ENCODE measurements around the gene EDIL3. TPM values are rescaled to one million over a fixed set of nuclear protein-coding genes. Genes with fewer than 3 reads are reported as not detected.

The EDIL3 gene
- total and polyA plus RNA-seq, 2 experiments from 2014 or later = 18.2 to 42.4 TPM

GRCh38 chr5:83964271-83964670 is 420.4 kb downstream of the EDIL3 start:
- no peak for DNase-seq (ENCODE audit: low spot score)
- Histone ChIP-seq H3K4me2 (no peak overlapping the region), H3K9me2 (replicated peaks; ENCODE audit: insufficient read depth) (no peaks in the 10 kb centered on the region), H3K27me3 (no peaks in the 10 kb centered on the region), H3K79me2 (no peaks in the 10 kb centered on the region), H3K9me3 (ENCODE audit: low read depth) (no peaks in the 10 kb centered on the region), H3K4me3 (no peak overlapping the region), H2AFZ (no peak overlapping the region), H3K36me3 (replicated peaks; ENCODE audit: insufficient read depth, low read depth) (no peaks in the 10 kb centered on the region), H4K20me1 (ENCODE audit: insufficient read depth, poor library complexity, severe bottlenecking) (no peaks in the 10 kb centered on the region), H3K4me1 (ENCODE audit: insufficient read depth) (no peaks in the 10 kb centered on the region), H3K27ac (no peak overlapping the region)
- TF ChIP-seq, protein P1, sequence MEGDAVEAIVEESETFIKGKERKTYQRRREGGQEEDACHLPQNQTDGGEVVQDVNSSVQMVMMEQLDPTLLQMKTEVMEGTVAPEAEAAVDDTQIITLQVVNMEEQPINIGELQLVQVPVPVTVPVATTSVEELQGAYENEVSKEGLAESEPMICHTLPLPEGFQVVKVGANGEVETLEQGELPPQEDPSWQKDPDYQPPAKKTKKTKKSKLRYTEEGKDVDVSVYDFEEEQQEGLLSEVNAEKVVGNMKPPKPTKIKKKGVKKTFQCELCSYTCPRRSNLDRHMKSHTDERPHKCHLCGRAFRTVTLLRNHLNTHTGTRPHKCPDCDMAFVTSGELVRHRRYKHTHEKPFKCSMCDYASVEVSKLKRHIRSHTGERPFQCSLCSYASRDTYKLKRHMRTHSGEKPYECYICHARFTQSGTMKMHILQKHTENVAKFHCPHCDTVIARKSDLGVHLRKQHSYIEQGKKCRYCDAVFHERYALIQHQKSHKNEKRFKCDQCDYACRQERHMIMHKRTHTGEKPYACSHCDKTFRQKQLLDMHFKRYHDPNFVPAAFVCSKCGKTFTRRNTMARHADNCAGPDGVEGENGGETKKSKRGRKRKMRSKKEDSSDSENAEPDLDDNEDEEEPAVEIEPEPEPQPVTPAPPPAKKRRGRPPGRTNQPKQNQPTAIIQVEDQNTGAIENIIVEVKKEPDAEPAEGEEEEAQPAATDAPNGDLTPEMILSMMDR (IDR thresholded peaks at IDR 0.05; ENCODE audit: poor library complexity) = no peak
- TF ChIP-seq EZH2phosphoT487 (IDR thresholded peaks at IDR 0.05; ENCODE audit: low read depth, severe bottlenecking, unreplicated experiment) (no peak), EZH2 (IDR thresholded peaks at IDR 0.05; ENCODE audit: borderline replicate concordance) (no peak)
- 78% methylated on average over 1 of the region's 1 CpG for WGBS (ENCODE audit: low lambda C conversion rate, missing lambda C conversion rate)

- H2AFZ ChIP-seq = no peak overlapping the region
- H3K27ac ChIP-seq = no peak overlapping the region
- no peaks in the 10 kb centered on the region for H3K4me1 ChIP-seq (ENCODE audit: insufficient read depth)
- H3K79me2 ChIP-seq = no peaks in the 10 kb centered on the region
- no peak overlapping the region for H3K4me2 ChIP-seq
- H3K9me3 ChIP-seq (ENCODE audit: low read depth) = no peaks in the 10 kb centered on the region
- no peaks in the 10 kb centered on the region for H3K36me3 ChIP-seq (replicated peaks; ENCODE audit: insufficient read depth, low read depth)
- H3K4me3 ChIP-seq = no peak overlapping the region
- no peaks in the 10 kb centered on the region for H4K20me1 ChIP-seq (ENCODE audit: insufficient read depth, poor library complexity, severe bottlenecking)
- 74% methylated on average over 1 of the region's 1 CpG for WGBS (ENCODE audit: low lambda C conversion rate, missing lambda C conversion rate)
- TF ChIP-seq EZH2phosphoT487 (IDR thresholded peaks at IDR 0.05; ENCODE audit: low read depth, severe bottlenecking, unreplicated experiment) (no peak), EZH2 (IDR thresholded peaks at IDR 0.05; ENCODE audit: borderline replicate concordance) (no peak)
- TF ChIP-seq, protein P1 (IDR thresholded peaks at IDR 0.05; ENCODE audit: poor library complexity) = no peak
- H3K27me3 ChIP-seq = no peaks in the 10 kb centered on the region
- H3K9me2 ChIP-seq (replicated peaks; ENCODE audit: insufficient read depth) = no peaks in the 10 kb centered on the region
- DNase-seq (ENCODE audit: low spot score) = no peak
Observed at GRCh38 chr5:83957188-83957587, 427.5 kb downstream of the EDIL3 start.

GRCh38 chr5:83956386-83956785 is 428.3 kb downstream of the EDIL3 start:
- Histone ChIP-seq H3K36me3 (replicated peaks; ENCODE audit: insufficient read depth, low read depth) (no peaks in the 10 kb centered on the region), H3K9me2 (replicated peaks; ENCODE audit: insufficient read depth) (no peaks in the 10 kb centered on the region), H3K27me3 (no peaks in the 10 kb centered on the region), H3K4me3 (no peak overlapping the region), H3K27ac (no peak overlapping the region), H4K20me1 (ENCODE audit: insufficient read depth, poor library complexity, severe bottlenecking) (no peaks in the 10 kb centered on the region), H2AFZ (no peak overlapping the region), H3K79me2 (no peaks in the 10 kb centered on the region), H3K9me3 (ENCODE audit: low read depth) (no peaks in the 10 kb centered on the region), H3K4me2 (no peak overlapping the region), H3K4me1 (ENCODE audit: insufficient read depth) (no peaks in the 10 kb centered on the region)
- DNase-seq (ENCODE audit: low spot score) = no peak
- TF ChIP-seq, protein P1 (IDR thresholded peaks at IDR 0.05; ENCODE audit: poor library complexity) = no peak
- TF ChIP-seq EZH2 (IDR thresholded peaks at IDR 0.05; ENCODE audit: borderline replicate concordance) (no peak), EZH2phosphoT487 (IDR thresholded peaks at IDR 0.05; ENCODE audit: low read depth, severe bottlenecking, unreplicated experiment) (no peak)

- Histone ChIP-seq H3K79me2 (no peaks in the 10 kb centered on the region), H3K9me2 (replicated peaks; ENCODE audit: insufficient read depth) (no peaks in the 10 kb centered on the region), H2AFZ (no peak overlapping the region), H4K20me1 (ENCODE audit: insufficient read depth, poor library complexity, severe bottlenecking) (no peaks in the 10 kb centered on the region), H3K4me3 (no peak overlapping the region), H3K4me2 (no peak overlapping the region), H3K36me3 (replicated peaks; ENCODE audit: insufficient read depth, low read depth) (no peaks in the 10 kb centered on the region), H3K27me3 (no peaks in the 10 kb centered on the region), H3K27ac (no peak overlapping the region), H3K4me1 (ENCODE audit: insufficient read depth) (no peaks in the 10 kb centered on the region), H3K9me3 (ENCODE audit: low read depth) (no peaks in the 10 kb centered on the region)
- WGBS (ENCODE audit: low lambda C conversion rate, missing lambda C conversion rate) = 89% methylated on average over 1 of the region's 1 CpG
- TF ChIP-seq EZH2phosphoT487 (IDR thresholded peaks at IDR 0.05; ENCODE audit: low read depth, severe bottlenecking, unreplicated experiment) (no peak), EZH2 (IDR thresholded peaks at IDR 0.05; ENCODE audit: borderline replicate concordance) (no peak)
- TF ChIP-seq, protein P1 (IDR thresholded peaks at IDR 0.05; ENCODE audit: poor library complexity) = no peak
- no peak for DNase-seq (ENCODE audit: low spot score)
Observed at GRCh38 chr5:83955916-83956315, 428.8 kb downstream of the EDIL3 start.

Data from hepatocyte (in vitro differentiated cells).